Adrenal gland (tissue), 12 donors: ENCODE data around the gene NFATC3. TPM values are rescaled to one million over a fixed set of nuclear protein-coding genes. Genes with fewer than 3 reads are reported as not detected.

Source experiments
- DNase-seq, 7 donors: peaks; one replicate each; pipeline ENCODE4 v3.0.0-alpha.2; 2019 to 2020
- H3K27ac ChIP-seq, 5 donors: fragments of 200-600 bp; sonication (generic) in 4 of 5; 1 replicate in 3 of 5; 2 replicates in 2 of 5; pipeline versions ENCODE4 v1.5.1 to v1.8.0; 2016 to 2020; ENCODE audit warnings: mild to moderate bottlenecking in 1 of 5
- H3K27me3 ChIP-seq: fragments of 200-600 bp; 2 replicates; pipeline ENCODE4 v1.8.0; 2021
- H3K36me3 ChIP-seq, 2 donors: fragments of 200-600 bp; replicated peaks in 1 of 2; 1 replicate in 1 of 2; 2 replicates in 1 of 2; pipeline versions ENCODE4 v1.5.1 to v1.8.0; 2018 to 2022
- H3K4me1 ChIP-seq, 2 donors: fragments of 200-600 bp; replicated peaks in 1 of 2; 1 replicate in 1 of 2; 2 replicates in 1 of 2; pipeline versions ENCODE4 v1.5.1 to v1.8.0; 2018 to 2021
- H3K4me3 ChIP-seq, 4 donors: fragments of 200-600 bp; sonication (generic) in 3 of 4; one replicate each; pipeline ENCODE4 v1.5.1; 2016 to 2018
- H3K9me3 ChIP-seq, 3 donors: fragments of 200-600 bp; sonication (generic) in 1 of 3; replicated peaks in 1 of 3; 1 replicate in 2 of 3; 2 replicates in 1 of 3; pipeline versions ENCODE4 v1.5.1 to v1.8.0; 2016 to 2021
- CTCF ChIP-seq, 6 experiments: fragments of 450-650 bp in 4 of 6; fragments of 200-600 bp in 2 of 6; sonication (generic) in 1 of 6; IDR thresholded peaks; 1 replicate in 5 of 6; 2 replicates in 1 of 6; pipeline versions ENCODE4 v1.5.1 to v1.8.0; 2016 to 2021; ENCODE audit warnings: antibody characterized with exemption in 6 of 6, mild to moderate bottlenecking in 2 of 6, moderate library complexity in 1 of 6
- POLR2A ChIP-seq, 2 donors: fragments of 450-650 bp; IDR thresholded peaks; one replicate each; pipeline ENCODE4 v1.6.1; 2017; ENCODE audit warnings: antibody characterized with exemption in 2 of 2, mild to moderate bottlenecking in 2 of 2, moderate library complexity in 1 of 2
- WGBS, 4 donors: extraction: QIAGEN DNeasy Blood & Tissue Kit in 2 of 4; methylation state at CpG; one replicate each; pipeline versions ENCODE4 v1.1.5 to v1.1.7; 2013 to 2017; 5-methylcytosine and 5-hydroxymethylcytosine counted together
- intact Hi-C, 2 donors: fragments of 100-400 bp; cut with DNase I; formaldehyde crosslinking; loops; one replicate each; pipeline versions ENCODE4 v1.14.1 to v1.15.0; 2022 to 2023
- polyA plus RNA-seq, 3 donors: library from polyadenylated mRNA; stranded (reverse); fragments of 200-250 nt in 2 of 3; fragments of 350-450 nt in 1 of 3; fragmentation: Illumina TruSeq in 1 of 3; extraction: RNeasy Lipid Tissue Mini Kit (QIAGEN cat#74804) in 1 of 3; gene quantifications; one replicate each; pipeline ENCODE4 v1.2.3, GENCODE V29; 2013 to 2014
- total RNA-seq, 9 donors: library from RNA; depleted of rRNA in 4 of 9; stranded (reverse); fragments of >200 nt in 4 of 9; fragments of 120-200 nt in 1 of 9; fragmentation: NEBNext Ultra II Directional in 1 of 9; extraction: Animal tissue kit (Norgen Biotek cat#: 25700) in 1 of 9; gene quantifications; one replicate each; pipeline versions ENCODE4 v1.1.0 to v1.2.4, GENCODE V29; 2013 to 2023
- donor health status: healthy with polysubstance abuse.
- donor health status: Bipolar disorder and iron deficiency.
- donor health status: DM: yes; HTN: yes; CAD: no.
- donor health status: DM: no; HTN: no; CAD: no.
- donor health status: DM: no; HTN: no; CAD: no.
- donor health status: DM: yes; HTN: yes; CAD: no.

The NFATC3 gene
- total and polyA plus RNA-seq, 12 donors: 6.6 to 81.2 (median 34.3) TPM

- WGBS, 4 donors: 23 to 51% (median 30%) methylated on average over 9 to 13 of the region's 13 CpGs
- DNase-seq: peak; percentile 58 to 87 (median 77)
- Histone ChIP-seq H3K4me3 (no peak overlapping the region), H3K27ac (peak overlapping the region in 4 of 5 donors; percentile 30 to 81 (median 74)), H3K4me1 (peaks cover 41 to 60% of the 10 kb centered on the region in 2 donors), H3K9me3 (no peaks in the 10 kb centered on the region), H3K36me3 (peaks cover 0 to 9% of the 10 kb centered on the region in 2 donors), H3K27me3 (no peaks in the 10 kb centered on the region)
- intact Hi-C loops: no loop called here
- TF ChIP-seq POLR2A (IDR thresholded peaks at IDR 0.05) (no peak), CTCF (IDR thresholded peaks at IDR 0.05) (no peak)
Measured at GRCh38 chr16:68079626-68080344, 5.4 kb upstream of the NFATC3 start.

GRCh38 chr16:68081861-68082628, 3.1 kb upstream of the NFATC3 start:
- Histone ChIP-seq H3K4me1 (peaks cover 44 to 67% of the 10 kb centered on the region in 2 donors), H3K4me3 (no peak overlapping the region), H3K27ac (peak overlapping the region in 3 of 5 donors; percentile 17 to 99 (median 98)), H3K9me3 (no peaks in the 10 kb centered on the region), H3K36me3 (peaks cover 0 to 3% of the 10 kb centered on the region in 2 donors), H3K27me3 (no peaks in the 10 kb centered on the region)
- no peak for TF ChIP-seq POLR2A (IDR thresholded peaks at IDR 0.05)
- no peak for TF ChIP-seq CTCF (IDR thresholded peaks at IDR 0.05)
- intact Hi-C loops: no loop called here
- peak in 2 of 7 donors; percentile 65 to 67 for DNase-seq

- Histone ChIP-seq H3K4me1 (peaks cover 44 to 73% of the 10 kb centered on the region in 2 donors), H3K4me3 (no peak overlapping the region), H3K27ac (peak overlapping the region in 3 of 5 donors; percentile 17 to 99 (median 98)), H3K36me3 (peaks cover 0 to 3% of the 10 kb centered on the region in 2 donors), H3K9me3 (no peaks in the 10 kb centered on the region), H3K27me3 (no peaks in the 10 kb centered on the region)
- intact Hi-C loops: no loop called here
- TF ChIP-seq CTCF (IDR thresholded peaks at IDR 0.05) (no peak), POLR2A (IDR thresholded peaks at IDR 0.05) (no peak)
- DNase-seq: peak in 1 of 7 donors; percentile 48
- 73 to 91% (median 87%) methylated on average over 2 of the region's 2 CpGs for WGBS, 4 donors
Measured at GRCh38 chr16:68082629-68083238, 2.4 kb upstream of the NFATC3 start.

- DNase-seq: peak in 1 of 7 donors; percentile 50
- peak overlapping the region in 4 of 5 donors; percentile 87 to 99 (median 98) for H3K27ac ChIP-seq
- no peaks in the 10 kb centered on the region for H3K36me3 ChIP-seq
- no peak for TF ChIP-seq CTCF (IDR thresholded peaks at IDR 0.05)
- TF ChIP-seq POLR2A (IDR thresholded peaks at IDR 0.05): no peak
- intact Hi-C loops: no loop called here
- no peak overlapping the region for H3K4me3 ChIP-seq
- H3K27me3 ChIP-seq: no peaks in the 10 kb centered on the region
- H3K9me3 ChIP-seq: no peaks in the 10 kb centered on the region
- 85 to 93% (median 88%) methylated on average over 4 of the region's 4 CpGs for WGBS, 4 donors
- peaks cover 43 to 78% of the 10 kb centered on the region in 2 donors for H3K4me1 ChIP-seq
Measured at GRCh38 chr16:68083239-68083781, 1.9 kb upstream of the NFATC3 start.
